Chondrocyte (in vitro differentiated cells): ENCODE results near the gene AGL. TPM values are rescaled to one million over a fixed set of nuclear protein-coding genes. Genes with fewer than 3 reads are reported as not detected.

Source experiments
- DNase-seq: peaks from one replicate; pipeline ENCODE4 v3.0.0; 2021; ENCODE audit warnings: mixed read lengths, low spot score
- H3K27ac Mint-ChIP-seq: one replicate; pipeline ENCODE4 v1.8.0; 2021; ENCODE audit warnings: mild to moderate bottlenecking, moderate library complexity, mixed read lengths; ENCODE audit not compliant: unreplicated experiment
- H3K27me3 Mint-ChIP-seq: 2 replicates; pipeline ENCODE4 v1.8.0; 2021; ENCODE audit warnings: low read depth, mixed read lengths
- H3K36me3 Mint-ChIP-seq: 2 replicates; pipeline ENCODE4 v1.8.0; 2021; ENCODE audit warnings: low read depth, mixed read lengths
- H3K4me1 Mint-ChIP-seq: 2 replicates; pipeline ENCODE4 v1.8.0; 2021; ENCODE audit warnings: low read depth, mild to moderate bottlenecking, mixed read lengths
- H3K4me3 Mint-ChIP-seq: one replicate; pipeline ENCODE4 v1.8.0; 2021; ENCODE audit warnings: mild to moderate bottlenecking, moderate library complexity, mixed read lengths; ENCODE audit not compliant: unreplicated experiment
- H3K9me3 Mint-ChIP-seq: 2 replicates; pipeline ENCODE4 v1.8.0; 2021; ENCODE audit warnings: low read depth, mixed read lengths
- total RNA-seq: library from RNA; stranded (reverse); gene quantifications from 3 replicates; pipeline ENCODE4 v1.2.1, GENCODE V29; 2021
- TF ChIP-seq, protein P1 (sequence below): fragments of 200-600 bp; sonication (generic); IDR thresholded peaks from 2 replicates; pipeline ENCODE4 v1.5.0; 2021; ENCODE audit warnings: antibody characterized with exemption, mild to moderate bottlenecking, moderate library complexity

Gene AGL
- total RNA-seq, 1 donor from 2014 or later = 12.6 TPM

DNA sequence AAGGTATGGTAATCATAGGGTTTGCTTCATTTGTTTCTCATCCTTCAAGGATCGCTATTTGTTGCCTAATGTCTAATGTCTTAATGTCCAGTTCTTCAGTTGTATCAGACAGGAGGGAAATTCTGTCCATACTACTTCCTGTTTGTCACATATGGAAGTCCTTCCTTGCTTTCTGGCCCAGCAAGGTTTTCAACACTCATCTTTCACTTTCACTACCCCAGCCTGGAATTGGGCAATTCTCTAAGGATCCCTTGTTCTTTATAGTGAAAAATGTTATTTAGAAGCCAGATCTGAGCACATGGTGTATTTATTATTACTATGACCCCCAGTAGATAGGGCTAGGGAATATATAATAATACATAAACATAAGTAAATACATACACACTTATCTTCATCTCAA, 69.1 kb downstream of the AGL start:
- Mint-ChIP-seq H3K27ac (no peak overlapping the region), H3K36me3 (peaks cover 12% of the 10 kb centered on the region), H3K9me3 (no peaks in the 10 kb centered on the region), H3K4me1 (no peaks in the 10 kb centered on the region), H3K4me3 (no peak overlapping the region), H3K27me3 (no peaks in the 10 kb centered on the region)
- no peak for DNase-seq
- TF ChIP-seq, protein P1, sequence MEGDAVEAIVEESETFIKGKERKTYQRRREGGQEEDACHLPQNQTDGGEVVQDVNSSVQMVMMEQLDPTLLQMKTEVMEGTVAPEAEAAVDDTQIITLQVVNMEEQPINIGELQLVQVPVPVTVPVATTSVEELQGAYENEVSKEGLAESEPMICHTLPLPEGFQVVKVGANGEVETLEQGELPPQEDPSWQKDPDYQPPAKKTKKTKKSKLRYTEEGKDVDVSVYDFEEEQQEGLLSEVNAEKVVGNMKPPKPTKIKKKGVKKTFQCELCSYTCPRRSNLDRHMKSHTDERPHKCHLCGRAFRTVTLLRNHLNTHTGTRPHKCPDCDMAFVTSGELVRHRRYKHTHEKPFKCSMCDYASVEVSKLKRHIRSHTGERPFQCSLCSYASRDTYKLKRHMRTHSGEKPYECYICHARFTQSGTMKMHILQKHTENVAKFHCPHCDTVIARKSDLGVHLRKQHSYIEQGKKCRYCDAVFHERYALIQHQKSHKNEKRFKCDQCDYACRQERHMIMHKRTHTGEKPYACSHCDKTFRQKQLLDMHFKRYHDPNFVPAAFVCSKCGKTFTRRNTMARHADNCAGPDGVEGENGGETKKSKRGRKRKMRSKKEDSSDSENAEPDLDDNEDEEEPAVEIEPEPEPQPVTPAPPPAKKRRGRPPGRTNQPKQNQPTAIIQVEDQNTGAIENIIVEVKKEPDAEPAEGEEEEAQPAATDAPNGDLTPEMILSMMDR = no peak

DNA sequence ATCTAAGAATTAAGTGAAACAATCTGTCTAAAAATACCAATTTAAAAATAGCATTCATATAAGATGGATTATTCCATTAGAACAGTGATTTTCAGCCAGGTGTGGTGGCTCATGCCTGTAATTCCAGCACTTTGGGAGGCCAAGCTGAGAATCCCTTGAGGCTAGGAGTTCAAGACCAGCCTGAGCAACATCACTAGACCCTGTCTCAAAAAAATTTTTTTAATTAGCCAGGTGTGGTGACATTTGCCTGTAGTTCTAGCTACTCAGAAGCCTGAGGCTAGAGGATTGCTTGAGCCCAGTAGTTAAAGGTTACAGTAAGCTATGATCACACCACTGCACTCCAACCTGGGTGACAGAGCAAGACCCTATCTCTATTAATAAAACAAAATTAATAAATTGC, 84.6 kb downstream of the AGL start:
- no peak for DNase-seq
- no peaks in the 10 kb centered on the region for H3K9me3 Mint-ChIP-seq
- no peaks in the 10 kb centered on the region for H3K36me3 Mint-ChIP-seq
- H3K27me3 Mint-ChIP-seq = no peaks in the 10 kb centered on the region
- no peak overlapping the region for H3K4me3 Mint-ChIP-seq
- no peak overlapping the region for H3K27ac Mint-ChIP-seq
- H3K4me1 Mint-ChIP-seq = no peaks in the 10 kb centered on the region
- TF ChIP-seq, protein P1 = no peak

DNA sequence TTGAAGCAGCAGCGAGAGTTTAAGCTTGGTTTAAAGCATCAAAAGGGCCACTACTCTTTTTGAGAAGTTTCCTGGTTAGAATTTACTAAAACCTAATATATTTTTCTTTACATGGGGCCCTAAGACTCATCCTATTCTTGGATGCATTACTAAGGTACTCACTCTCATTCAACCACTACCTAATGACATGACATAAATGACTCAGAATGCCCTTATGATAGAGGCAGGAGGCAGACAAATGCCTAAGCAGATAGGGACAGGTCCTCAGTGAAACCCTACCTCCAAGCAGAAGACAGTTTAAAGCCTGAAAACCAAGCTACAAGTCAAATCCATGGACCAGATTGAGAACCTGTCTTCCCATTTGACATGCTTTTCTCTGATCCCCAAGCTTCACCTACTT, 85.4 kb downstream of the AGL start:
- TF ChIP-seq, protein P1 = no peak
- no peak for DNase-seq
- H3K27me3 Mint-ChIP-seq = no peaks in the 10 kb centered on the region
- H3K9me3 Mint-ChIP-seq = no peaks in the 10 kb centered on the region
- H3K4me3 Mint-ChIP-seq = no peak overlapping the region
- H3K36me3 Mint-ChIP-seq = no peaks in the 10 kb centered on the region
- H3K4me1 Mint-ChIP-seq = no peaks in the 10 kb centered on the region
- H3K27ac Mint-ChIP-seq = no peak overlapping the region

DNA sequence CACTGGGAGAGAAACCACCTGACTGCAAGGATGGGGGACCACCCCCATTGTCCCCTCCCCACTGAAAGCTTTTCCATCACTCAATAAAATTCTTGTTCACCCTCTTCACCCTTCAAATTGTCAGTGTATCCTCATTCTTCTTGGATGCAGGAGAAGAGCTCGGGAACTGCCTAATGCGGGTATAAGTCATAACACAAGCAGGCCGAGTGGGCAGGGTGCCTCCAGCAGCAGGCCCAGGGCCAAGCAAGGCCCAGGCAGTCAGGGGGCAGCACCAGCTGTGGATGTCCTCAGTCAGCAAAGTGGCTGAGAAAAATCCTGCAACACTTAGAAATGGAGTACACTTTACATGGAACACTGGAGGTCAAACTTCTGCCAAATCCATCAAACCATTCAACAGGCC, 85.9 kb downstream of the AGL start:
- H3K4me3 Mint-ChIP-seq = no peak overlapping the region
- TF ChIP-seq, protein P1 = no peak
- H3K27ac Mint-ChIP-seq = no peak overlapping the region
- no peaks in the 10 kb centered on the region for H3K27me3 Mint-ChIP-seq
- no peaks in the 10 kb centered on the region for H3K4me1 Mint-ChIP-seq
- H3K9me3 Mint-ChIP-seq = no peaks in the 10 kb centered on the region
- H3K36me3 Mint-ChIP-seq = no peaks in the 10 kb centered on the region
- DNase-seq = no peak

DNA sequence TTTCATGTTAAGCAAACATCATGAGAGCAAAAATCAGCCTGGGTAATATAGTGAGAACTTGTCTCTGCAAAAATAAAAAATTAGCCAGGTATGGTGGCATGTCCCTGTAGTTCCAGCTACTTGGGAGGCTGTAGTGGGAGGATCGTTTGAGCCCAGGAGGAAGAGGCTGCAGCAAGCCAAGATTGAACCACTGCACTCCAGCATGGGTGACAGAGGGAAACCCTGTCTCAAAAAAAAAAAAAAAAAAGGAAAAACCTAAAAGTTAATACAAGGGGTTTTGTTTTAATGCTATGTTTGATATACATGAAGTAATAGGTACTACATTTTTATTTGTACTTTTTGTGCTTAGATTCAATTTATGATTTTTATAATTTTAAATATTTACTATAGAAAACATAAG, 92.6 kb downstream of the AGL start:
- Mint-ChIP-seq H3K27me3 (no peaks in the 10 kb centered on the region), H3K4me1 (peaks cover 5% of the 10 kb centered on the region), H3K4me3 (no peak overlapping the region), H3K27ac (no peak overlapping the region), H3K9me3 (no peaks in the 10 kb centered on the region), H3K36me3 (no peaks in the 10 kb centered on the region)
- TF ChIP-seq, protein P1 = no peak
- DNase-seq = no peak
